GM12875 (cell line): ENCODE measurements around the gene HSCB.
"Not testable (repeated sequence)": the region's sequence is repeated elsewhere in the genome, so short reads cannot be mapped to it uniquely, and the experiment has no call there.

Source experiments
- H3K4me3 ChIP-seq: one replicate; pipeline ENCODE4 v1.5.1; 2011; ENCODE audit warnings: low read depth, low read length, control low read depth
- CTCF ChIP-seq: IDR thresholded peaks from 2 replicates; pipeline ENCODE4 v1.5.1; 2011; ENCODE audit warnings: low read depth, mild to moderate bottlenecking, control low read depth, inconsistent platforms, low read length, moderate library complexity, borderline replicate concordance; ENCODE audit not compliant: insufficient read depth

The HSCB gene

GRCh38 chr22:28741200-28741784 is 547 bp upstream of the HSCB start:
- no peak for TF ChIP-seq CTCF
- peak overlapping the region; percentile 59 for H3K4me3 ChIP-seq

GRCh38 chr22:28742562-28742962 is 723 bp downstream of the HSCB start:
- no peak for TF ChIP-seq CTCF
- H3K4me3 ChIP-seq: peak overlapping the region; percentile 100

- H3K4me3 ChIP-seq: no peak overlapping the region
- no peak for TF ChIP-seq CTCF
Measured at GRCh38 chr22:28743852-28744251, 2.0 kb downstream of the HSCB start.

- TF ChIP-seq CTCF: no peak
- H3K4me3 ChIP-seq: no peak overlapping the region
Measured at GRCh38 chr22:28750471-28750881, 8.6 kb downstream of the HSCB start.

GRCh38 chr22:28754512-28754911 is 12.7 kb downstream of the HSCB start:
- H3K4me3 ChIP-seq: not testable (repeated sequence)

GRCh38 chr22:28759861-28760560 is 18.2 kb downstream of the HSCB start:
- no peak overlapping the region for H3K4me3 ChIP-seq
- no peak for TF ChIP-seq CTCF

- H3K4me3 ChIP-seq: no peak overlapping the region
- TF ChIP-seq CTCF: no peak
Measured at GRCh38 chr22:28761449-28761755, 19.6 kb downstream of the HSCB start.

- not testable (repeated sequence) for H3K4me3 ChIP-seq
Measured at GRCh38 chr22:28762000-28762399, 20.2 kb downstream of the HSCB start.
